Measurements from ENCODE around the gene PEPD.

PEPD gene

DNA sequence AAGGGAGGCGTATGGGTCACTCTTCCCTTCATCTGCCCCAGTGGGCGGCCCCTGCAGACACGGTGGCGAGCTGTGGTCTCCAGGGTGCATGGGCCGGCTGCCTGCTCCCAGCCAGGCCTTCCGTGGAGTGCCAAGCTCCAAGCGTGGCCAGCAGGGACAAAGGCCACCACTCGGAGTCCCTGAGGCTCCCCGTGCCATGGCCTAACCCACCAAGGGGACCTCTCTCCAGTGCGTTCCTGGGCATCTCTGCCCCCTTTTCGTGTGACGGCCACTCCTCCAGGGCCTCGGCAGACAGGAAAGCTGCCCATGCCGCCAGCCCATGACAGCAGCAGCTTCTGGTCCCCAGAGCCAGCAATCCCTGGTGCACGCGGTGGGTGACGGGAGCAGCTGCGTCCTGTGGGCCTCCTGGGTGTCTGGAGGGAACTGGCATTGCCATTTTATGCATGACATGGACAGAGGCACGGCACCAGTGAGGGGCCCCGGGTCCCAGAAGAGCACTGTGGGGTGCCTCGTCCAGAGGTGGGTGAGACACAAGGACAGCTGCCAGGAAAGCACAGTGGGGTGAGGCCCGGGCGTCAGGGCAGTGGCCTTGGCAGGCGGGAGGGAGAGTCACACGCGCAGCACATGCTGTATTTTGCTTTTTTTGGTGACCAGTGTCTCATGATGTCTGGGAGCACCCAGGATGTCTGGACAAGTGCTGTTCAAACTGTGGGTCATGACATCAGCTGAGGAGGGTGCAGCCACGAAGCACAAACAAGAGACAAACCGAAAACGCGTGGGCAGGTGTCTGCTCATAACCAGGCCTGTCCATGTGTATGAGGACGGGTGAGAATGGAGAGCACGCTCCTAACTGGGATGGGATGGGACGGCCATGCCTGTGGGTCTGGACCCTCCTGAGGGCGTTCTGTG, 115.8 kb downstream of the PEPD start:
- DNase-seq: no peak

DNA sequence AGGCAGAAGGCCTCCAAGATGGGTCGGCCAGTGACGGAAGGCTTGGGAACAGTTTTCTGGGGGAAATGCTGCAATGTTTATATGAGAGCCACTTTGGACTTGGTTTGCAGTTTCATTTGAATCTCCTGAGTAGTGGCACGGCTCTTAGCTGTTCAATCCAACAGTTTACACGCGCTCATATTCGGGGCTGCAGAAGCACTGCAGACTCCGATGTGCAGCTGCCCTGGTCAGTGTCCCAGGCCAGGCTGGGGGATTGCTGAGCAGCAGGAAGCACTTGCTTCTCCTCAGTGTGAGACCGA, 116.4 kb downstream of the PEPD start:
- DNase-seq: no peak

DNA sequence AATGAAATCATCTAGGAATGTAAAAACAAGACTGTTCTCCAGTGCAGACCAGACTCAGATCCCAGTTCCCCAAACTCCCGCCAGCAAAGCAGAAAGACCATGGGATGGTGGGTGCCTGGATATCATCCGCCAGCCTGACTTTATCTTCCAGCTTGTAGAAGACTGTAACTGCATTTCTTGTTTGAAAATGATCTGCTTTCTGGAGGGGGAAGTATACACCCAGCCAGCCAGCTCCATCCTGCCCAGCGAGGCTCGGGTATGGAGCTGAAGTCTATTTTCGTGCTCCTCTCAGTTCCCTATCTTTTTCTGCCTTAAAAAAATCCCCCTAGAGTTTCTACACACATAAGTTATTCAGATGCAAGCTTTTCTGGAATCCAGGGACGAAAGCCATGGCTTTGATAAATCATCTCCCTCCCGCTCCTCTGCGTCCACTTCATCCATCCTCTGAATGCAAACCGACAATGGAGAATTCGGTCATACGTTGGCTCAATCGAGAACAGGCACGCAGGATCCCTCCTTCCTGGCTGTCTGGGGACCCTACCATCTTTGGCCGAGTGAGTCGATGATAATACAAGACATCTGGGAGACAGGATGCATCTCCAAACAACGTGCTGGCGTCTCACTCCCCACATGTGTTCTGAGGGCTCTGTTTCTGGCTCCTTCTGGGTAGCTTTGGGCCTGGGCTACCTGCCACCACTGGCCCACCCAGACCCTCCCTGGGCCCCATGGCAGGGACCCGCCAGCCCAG, 116.9 kb downstream of the PEPD start:
- no peak for DNase-seq

DNA sequence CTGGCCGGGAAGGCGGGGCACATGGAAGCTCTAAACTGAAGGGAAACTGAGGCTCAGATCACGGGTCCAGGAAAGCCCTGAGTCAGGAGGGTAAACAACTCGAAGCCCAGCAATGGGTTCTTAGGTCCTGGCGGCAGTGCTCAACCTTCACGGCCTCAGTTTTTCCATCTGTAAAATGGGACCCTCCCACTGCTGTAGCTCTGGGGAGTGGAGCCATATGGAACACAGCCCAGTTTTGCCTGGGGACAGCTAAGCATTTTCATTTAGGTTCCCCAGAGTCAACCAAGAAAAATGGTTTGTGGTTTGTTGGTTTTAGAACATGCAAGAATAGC, 117.7 kb downstream of the PEPD start:
- peak; percentile 23 for DNase-seq

DNA sequence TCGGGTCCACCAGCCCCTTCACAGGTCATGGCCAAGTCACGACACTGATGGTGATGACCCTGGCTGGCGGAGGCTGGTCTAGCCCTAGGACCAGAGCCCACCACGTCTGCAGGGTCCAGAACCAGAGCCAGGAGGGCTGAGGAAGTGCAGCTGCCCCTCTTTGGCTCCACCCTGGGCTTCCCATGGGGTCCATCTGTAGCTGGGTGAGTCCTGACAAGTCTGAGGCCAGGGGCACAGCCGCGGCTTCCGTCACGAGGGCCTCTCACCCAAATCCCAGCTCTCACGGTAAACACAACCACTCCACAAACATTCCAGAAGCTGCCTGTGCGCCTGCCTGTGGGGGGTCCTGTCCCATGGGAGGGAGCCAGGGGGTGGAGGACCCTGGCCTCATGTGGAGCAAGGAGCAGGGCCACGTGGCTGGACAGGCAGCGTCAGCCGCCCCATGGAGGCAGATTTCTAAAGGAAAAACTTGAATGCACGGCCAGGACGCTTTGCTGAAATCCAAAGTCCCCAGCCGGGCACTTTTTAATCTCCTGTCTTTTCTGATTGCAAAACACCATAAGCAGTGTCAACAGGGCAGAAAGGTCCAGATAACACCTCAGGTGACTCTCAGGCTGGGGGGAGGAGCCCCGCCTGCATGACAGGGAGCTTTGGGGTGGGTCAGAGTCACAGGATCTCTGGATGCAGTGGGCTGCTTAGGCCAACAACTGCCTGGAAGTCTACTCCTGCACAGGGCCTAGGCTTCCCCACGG, 118.2 kb downstream of the PEPD start:
- no peak for DNase-seq

DNA sequence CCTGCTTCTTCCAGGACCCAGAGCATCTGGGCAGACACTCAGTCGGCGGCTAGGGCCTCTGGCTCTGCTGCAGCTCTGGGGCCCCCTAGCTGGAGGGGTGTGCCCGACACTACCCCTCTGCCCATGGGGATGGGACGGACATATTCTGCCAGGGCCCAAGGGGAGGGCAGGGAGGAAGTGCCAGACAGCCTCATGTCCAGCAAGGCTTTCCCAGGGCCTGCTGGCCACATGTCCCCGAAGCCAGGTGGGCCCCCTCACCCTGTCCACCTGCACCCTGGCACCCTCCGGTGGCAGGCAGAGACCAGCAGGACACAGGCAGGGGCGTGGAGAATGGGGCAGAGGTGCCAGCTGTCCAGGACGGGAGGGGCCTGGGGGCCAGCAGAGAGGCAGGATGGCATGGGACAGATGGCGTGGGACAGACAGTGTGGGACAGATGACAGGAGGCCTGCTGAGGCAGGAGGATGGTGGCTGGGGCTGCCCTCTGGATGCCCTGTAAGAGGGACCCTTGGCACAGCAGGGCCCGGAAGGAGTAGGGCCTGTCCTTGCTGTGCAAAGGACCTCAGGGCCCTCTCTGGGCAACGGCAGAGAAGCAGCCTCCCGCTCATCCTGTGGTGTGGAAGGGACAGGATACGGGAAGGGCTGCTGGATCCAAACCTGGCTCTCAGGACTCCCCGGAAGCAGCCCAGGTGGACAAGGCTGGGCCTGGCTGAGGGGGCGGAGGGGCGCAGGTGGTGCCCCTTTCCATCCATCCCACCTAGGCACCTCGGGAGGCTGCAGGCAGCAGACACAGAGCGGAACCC, 119.0 kb downstream of the PEPD start:
- DNase-seq: no peak

DNA sequence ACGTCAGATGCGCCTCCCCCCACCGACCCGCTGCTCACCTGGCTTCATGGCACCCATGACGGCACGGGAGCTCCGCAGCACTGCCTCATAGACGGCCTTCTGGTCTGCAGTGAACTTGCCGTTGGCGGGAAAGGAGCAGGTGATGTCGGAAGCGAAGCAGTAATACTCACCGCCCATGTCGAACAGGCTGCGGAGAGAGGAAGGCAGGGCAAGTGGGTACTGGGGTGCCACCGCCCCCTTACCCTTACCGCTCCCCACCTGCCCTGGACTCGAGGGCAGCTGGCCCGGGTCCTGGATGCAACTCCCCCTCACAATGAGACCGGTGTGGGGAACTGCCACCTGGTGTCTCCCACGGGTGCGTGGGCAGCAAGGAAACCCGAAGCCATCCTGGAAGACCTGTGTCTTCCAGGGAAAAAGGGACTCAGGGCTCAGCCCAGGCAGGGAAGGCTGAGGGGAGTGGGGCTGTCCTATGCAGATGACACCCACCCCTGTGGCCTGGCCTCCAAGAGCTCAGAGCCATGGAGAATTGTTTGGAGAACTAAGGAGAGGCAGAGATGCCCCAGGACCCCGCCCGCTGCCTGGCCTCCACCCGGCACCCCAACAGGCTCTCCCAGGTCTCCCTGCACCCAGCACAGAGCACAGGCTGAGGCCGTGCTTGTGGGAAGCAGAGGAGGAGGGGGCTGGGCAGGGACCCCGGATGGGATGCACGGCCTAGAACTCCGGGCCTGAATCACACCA, 119.7 kb downstream of the PEPD start:
- DNase-seq: no peak

DNA sequence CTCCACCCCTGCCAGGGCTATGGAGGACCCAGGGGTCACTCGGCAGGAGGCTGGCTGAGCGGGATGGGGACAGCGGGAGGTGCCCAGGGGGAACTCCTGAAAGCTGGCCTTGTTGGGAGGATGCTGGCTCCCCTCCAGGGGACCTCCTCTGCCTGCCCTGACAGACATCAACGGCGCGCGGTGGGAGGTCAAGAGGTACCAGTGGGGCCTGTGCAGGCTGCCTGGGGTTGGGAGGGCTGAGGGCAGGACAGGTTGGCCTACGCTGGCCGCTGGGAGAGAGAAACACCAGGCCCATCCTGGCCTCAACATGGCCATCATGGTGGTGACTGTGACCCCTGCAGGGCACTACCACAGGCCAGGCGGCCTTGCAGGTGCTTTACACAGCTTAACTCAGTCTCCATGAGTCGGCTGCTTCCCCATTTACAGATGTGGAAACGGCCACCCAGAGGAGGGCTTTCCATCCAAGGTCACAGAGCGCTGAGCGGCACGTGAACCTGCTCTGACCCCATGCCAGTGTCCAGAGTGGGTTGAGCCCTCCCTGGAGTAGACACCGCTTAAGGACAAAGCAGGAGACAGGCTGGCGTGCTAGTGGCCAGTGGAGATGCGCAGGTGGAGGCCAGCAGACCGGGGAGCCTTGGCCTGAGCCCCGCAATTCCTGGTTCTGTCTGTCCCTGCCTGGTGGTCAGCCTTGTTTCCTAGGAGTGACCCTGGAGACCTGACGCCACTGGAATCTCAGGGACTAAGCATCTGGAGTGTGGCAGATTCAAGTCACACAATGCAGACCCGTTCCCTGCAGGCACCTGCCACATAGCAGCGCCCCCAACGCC, 120.5 kb downstream of the PEPD start:
- DNase-seq: no peak

DNA sequence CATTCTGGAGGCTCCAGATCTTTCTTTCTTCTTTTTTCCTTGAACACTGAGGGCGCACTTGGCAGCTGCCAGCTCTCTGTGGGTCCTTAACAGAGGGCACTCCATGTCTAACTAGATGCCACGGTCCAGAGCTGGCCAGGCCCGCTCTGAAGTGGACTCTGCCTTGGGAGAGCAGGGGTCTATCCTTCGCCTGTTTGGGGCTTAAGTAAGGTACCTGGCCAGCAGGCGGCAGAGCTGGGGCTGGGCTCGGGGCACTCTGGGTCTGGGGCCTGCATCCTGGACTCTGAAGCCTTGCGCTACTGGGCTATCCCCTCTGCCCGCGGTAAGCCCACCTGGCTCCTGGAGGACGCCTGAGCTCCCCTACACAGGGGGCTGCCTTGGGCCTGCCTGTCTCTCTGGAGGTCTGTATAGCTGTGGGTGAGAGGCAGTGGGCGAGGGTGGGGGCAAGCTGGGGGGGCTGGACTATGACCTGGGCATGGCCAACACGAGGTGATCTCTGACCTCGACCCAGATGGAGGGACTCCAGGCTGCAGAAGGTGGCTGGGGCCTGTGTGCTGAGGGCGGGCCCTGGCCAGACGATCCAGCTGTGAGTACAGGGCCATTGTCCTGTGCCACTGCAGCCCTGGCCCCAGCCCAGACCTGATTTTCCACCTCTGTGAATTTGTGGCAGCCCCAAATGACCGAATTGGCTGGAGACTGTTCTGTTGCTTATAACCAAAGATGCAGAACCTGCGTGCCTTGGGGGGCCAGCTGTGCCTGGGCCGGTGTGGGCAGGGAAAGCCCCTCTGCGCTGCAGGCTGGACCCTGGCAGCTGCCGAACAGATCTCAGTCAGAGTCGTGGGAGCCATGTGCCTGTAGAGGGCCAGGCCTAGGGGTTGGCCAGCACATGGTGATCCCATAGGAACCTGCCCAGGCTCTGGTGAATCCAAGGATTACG, 121.6 kb downstream of the PEPD start:
- no peak for DNase-seq

DNA sequence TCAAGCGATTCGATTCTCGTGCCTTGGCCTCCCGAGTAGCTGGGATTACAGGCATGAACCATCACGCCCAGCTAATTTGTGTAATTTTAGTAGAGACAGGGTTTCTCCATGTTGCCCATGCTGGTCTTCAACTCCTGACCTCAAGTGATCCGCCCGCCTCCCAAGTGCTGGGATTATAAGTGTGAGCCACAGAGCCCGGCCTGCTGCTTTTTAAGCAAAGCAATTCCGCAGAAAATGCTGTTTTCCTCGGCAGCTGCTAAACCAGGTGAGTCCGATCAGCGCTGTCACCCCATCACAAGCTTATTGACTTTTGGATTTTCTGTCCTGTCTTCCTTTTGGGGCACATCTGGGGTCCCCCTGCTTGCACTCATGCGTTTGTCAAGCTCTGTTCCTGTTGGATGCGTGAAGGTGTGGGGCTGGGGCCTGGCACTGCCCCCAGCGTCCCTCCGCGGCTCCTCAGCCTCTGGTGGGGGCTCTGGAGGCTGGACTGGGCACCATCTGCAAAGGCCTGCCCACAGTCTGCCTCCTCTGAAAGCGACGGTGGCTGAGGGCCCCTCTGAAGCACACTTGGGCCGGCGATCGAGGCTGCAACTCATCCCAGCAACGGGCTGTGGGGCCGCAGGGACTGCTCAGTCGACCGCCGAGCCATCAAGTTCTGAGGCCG, 122.4 kb downstream of the PEPD start:
- no peak for DNase-seq

DNA sequence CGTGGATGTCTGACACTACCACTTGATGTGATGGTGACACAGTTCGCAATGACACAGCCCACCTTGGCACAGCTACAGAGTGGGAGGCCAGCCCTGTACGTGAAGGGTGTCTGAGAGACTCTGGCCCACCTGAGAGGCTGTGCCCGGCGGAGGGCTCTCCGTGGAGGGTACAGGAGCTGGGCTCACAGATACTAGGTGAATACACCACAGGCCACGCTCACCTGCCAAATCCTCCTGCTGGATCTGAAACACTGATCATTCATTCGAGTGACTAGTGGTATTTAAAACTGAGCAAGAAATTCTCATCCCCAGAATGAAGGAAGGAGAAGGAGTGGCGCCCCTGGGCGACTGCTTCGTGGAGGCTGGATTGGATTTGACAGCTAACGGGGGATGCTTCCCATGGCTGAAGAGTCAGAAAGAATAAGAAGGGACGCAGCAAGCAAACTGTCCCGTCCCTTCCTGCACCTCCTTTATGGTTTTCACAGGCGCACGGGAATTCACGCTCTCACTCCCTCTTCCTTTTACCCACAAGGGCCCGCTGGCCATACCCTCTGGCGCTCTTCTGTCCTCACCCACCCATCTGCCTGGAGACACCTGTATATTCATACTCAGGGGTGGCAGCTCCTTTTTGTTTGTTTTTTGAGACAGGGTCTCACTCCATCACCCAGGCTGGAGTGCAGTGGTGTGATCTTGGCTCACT, 123.1 kb downstream of the PEPD start:
- DNase-seq: no peak

DNA sequence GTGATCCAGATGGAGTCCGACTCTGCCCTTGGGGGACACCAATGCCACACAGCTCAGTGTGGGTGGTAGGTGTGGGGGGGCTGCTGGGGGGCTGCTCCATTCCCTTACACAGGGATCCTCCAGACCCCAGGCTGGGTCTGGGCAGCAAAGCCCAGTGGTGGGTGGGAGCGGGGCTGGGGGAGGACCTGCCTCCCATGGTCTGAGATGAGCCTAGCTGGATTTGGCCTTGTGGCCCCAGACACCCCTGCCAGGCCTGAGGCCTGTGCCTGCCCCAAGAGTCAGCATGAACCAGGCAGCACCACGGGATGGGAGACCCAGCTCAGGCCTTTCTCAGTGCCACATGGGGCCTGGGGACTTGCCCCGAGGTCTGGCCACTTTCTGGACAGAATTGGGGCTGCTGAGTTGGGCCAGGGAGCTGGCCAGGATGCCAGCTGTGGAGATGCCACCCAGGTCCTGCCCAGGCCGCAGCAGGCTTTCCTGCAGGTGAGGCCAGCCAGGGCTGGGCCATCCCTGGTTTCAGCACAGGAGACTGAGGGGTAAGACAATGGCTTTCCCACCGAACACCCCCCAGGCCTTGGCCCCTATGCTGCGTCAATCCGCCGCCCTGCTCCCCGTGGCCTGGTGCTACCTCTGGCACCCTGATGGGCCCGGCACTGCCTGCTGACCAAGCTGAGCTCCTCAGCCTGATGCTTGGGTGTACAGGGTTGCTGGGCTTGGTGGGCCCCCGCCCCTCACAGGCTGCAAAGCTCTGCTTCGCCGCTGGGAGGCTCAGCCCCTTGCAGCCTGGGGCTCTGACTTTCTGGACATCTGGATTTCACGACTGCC, 123.8 kb downstream of the PEPD start:
- DNase-seq: peak; percentile 15

DNA sequence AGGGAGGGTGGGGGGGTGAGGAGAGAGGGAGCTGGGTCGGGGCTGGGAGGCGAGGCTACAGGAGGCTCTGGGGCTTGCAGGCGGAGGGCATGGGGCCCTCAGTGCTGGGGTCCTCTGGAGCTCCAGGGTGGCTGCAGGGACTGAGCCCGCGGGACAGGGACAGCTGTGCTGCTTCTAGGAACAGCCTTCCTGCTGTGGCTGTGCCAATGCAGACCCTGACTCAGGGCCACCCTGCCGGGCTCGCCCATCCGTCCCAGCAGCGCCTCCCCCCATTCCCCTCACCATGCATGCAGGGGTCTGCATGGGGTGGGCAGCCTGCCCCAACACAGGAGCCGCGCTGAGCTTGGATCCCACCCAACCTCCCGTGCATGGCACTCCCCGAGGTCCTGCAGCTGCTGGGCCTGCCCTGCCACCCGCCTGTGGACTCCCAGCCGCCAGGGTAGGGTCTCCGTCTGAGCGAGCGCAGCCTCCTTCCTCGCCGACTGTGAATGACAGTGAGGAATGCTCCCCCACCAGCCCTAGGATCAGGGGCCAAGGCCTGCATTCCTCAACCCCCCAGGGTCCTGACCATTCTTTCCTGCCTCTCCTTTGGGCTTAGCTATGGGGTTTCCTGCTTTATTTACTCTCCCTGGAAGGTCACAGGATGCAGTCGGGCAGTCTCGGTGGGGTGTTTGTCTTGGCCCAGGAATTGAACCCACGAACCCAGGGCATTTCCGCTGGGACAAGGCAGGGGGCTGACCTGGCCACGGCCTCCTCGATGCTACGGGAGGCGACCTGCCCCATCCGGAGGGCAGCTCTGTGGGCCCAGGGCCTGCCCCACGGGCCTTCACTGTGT, 124.7 kb downstream of the PEPD start:
- peak; percentile 79 for DNase-seq

DNA sequence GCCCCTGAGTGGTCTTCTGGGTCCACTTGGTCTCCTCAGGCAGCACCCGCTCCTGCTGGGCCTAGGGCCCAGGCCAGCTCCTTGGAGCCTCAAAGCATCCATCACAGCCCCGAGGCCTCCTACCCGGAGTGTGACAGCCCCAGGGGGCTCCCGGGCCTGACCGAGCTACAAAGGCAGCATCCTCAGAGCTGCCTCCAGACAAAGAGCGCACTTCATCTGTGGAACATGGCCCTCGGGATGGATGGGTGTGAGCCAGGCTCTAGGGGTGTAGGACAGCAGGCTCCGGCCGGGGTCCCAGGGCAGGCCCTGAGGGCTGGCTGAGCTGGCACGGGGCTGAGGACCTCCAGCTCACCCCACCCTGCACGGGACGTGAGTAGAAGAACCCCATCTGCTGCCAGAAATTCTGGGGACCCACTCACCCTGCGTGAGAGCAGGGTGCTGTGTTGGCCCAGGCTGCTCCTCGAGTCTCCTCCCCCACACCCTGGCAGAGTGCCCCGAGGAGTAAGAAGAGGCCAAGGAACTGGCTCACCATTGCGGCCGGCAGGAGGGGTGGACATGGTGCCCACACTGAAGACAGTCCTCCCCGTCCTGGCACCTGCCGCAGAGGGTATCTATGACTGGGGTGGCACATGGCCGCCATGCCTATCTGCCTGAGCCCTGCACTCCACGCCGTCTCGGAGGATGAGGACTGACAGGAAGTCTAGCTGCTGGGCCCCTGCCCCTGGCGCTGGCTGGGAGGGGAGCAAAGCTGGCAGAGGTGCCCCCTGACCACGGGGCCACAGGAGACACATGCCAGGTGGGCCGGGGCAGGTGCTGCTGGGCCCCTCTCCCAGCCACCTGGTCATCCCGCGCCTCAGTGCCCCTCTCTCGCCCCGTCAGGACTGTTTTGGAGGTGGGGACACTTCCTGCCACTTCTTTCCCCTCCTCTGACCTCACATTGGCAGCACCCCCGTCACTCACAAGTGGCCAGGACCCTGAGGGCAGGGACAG, 125.7 kb downstream of the PEPD start:
- DNase-seq: no peak
